HG03064 (cell line): Measurements from ENCODE around the gene ADAMTS13.

Experiments used
- ATAC-seq: cut with Tn5 transposase; IDR thresholded peaks from one replicate; pipeline ENCODE4 v1.9.1; 2021; ENCODE audit warnings: low read depth; ENCODE audit not compliant: unreplicated experiment

Gene ADAMTS13

DNA sequence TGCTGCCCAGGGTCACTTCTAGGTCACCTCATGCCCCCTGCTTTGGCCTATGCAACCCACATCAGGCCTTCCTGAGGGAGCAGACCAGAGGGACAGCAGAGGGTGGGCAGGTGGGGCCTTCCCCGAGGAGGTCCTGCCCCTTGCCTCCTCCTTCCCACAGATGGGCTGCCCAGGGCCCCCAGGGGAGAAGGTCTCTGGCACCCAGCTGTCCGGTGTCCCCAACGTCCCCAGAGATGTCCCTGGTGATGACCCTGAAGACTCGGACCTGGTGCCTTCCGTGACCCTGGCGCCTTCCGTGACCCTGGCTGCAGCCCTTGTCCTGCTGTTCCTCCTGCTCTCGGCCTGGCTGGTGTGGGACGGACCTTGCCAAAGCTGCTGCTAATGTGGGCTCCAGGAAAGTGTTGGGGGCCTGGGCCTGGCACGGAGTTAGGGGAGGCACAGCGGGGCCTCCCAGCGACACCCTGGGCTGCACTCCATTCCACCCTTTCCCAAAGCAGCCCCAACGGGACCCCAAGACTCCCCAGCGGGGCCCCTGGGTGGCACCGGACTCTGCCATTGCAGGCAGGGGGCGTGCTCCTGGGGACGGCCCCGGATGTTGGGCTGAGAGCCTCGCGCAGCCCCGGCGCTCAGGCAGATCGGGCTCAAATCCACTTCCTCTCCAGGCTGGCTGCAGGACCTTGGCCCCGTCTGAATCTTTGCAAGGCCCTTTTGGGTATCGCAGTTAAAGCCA lies 63.5 kb downstream of the ADAMTS13 start:
- ATAC-seq = no peak

DNA sequence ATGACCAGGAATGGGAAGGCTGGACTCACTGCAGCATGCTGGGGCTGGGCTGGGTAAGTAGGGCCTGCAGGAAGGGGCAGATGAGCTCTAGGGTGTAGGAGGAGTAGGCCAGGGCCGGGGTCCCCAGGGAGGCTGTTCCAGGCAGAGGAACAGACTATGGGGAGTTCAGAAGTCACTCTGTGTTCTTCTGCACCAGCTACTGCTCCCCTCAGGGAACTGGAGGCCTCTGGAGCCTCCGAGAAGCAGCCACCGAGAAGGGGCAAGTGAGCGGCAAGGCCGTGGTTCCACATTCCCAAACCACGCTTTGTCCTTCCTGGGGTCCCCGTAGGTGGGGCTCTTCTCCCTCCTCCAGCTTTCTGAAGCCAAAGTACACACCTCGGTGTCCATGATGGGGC lies 65.2 kb downstream of the ADAMTS13 start:
- no peak for ATAC-seq

DNA sequence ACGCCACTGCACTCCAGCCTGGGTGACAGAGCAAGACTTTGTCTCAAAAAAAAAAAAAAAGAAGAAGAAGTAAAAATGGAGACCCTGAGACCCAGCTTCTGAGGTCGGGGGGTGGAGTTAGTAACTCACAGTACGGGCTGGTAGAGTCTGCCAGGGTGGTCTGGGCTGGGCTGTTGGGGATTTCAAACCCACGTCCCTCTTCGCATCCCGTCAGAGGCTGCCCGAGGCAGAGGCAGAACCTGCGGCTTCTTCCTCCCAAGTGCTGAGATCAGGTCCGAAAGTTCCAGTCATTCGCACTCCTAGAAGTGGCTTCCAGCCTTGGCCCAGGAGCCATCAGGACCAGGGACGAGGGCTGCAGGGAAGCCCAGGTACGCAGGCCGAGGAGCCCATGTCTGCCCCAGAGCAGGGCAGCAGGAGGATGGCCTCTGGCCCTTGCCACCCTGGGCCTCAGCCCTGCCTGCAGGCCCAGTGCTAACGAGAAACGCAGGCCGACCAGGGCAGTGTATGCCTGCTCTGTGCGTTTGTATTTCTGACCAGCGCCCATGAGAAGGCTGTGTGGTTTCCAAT lies 66.6 kb downstream of the ADAMTS13 start:
- no peak for ATAC-seq

DNA sequence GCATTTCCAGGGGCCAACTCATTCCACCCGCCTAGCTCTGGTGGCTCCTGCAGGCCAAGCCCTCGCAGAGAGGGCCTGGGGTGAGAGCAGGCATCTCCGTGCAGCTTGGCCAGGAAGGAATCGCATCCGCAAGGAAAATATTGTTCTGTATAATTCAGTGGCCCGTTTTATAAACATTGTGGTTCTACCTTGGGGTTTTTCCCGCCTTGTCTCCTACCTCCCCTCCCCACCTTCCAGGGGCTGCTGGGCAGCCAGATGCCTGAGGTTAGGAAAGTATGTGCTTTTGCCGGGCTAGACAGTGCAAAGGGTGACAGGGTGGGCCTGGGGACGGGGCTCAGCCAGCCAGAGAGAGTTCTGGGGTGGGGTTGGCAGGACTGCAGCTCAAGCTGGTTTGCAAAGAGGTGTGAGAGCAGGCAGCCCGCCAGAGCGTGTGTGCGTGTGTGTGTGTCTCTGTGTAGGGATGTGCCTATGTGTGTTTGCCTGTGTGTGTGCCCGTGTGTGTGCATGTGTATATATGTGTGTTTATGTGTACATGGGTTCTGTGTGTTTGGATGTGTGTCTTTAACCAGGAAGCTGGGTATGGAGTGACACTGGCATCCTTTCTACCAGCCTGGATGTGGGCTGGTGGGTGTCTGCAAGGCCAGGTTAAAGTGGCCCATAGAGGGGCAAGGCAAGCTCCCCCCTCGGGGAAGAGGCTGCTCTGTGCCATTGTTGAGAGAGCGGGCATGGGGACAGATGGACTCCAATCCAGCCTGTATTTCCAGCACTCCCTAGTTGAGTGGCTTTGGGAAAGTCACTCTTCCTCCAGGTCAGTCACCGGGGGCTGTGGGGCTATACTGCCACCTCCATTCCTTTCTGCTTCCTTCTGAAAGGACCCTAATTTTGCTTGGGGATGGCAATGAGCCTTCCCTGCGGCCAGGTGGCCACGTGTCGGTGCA lies 67.4 kb downstream of the ADAMTS13 start:
- no peak for ATAC-seq

DNA sequence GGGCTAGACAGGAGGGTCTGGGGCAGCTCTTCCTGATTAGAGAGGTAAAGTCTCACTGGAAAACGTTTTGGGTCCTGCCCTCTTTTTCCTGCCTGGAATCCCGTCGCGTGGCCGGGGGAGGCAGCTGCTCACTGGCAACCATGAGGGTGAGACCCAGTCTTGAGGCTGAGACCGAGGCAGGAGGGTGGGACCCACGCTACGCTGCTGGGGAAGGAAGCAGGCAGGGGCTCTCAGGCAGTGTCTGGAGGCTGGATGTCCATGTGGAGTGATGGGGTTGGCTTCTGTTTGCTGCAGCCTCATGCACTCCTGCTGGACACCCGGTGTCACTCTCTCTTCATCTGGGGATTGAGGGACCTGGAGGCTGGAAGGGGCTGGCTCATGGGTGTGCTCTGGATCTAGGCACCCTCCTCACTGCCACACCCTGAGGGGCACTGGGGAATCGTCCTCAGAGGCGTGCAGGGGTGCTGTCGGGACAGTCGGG lies 68.1 kb downstream of the ADAMTS13 start:
- ATAC-seq = no peak

DNA sequence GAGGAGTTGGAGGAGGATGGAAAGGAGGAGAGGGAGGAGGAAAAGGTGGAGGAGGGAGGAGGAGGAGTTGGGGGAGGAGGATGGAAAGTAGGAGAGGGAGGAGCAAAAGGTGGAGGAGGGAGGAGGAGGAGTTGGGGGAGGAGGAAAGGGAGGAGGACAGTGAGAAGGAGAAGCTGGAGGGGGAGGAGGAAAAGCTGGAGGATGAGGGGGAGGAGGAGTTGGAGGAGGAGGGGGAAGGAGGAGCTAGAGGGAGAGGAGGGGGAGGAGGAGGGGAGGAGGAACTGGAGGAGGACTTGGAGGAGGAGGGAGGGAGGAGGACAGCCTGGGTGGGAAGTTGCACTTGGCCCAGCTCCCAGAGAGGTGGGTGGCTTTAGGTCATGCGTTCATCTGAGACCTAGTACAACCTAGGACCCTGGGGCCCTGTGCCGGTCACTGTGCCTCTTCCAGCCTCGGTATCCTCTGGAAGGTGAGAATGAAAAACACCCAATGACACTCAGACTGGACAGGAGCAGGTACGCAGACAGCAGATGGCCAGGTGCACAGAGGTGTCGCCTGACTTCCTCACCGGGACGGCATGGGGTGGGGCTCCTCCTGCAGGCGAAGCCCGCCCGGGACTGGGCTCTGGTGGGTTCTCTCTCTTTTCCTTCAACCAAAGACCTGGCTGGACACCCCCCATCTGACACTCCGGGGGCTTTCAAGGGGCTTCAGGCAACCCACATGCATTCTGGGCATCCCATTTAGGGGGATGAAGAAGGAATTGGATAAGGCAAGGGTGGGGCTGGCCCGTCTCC lies 68.9 kb downstream of the ADAMTS13 start:
- no peak for ATAC-seq

DNA sequence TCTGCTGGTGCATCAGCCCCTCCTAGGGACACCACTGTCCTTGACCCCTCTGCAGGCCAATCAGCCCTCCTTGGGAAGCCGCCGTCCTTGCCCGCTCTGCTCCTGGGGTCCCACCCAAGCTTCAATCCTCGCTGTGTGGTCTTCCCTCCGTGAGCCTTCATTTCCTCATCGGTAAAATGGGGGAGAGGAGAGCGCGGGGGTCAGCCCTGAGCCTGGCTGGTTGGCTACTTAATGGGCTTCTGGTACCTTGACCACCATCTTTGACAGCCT lies 69.4 kb downstream of the ADAMTS13 start:
- no peak for ATAC-seq

DNA sequence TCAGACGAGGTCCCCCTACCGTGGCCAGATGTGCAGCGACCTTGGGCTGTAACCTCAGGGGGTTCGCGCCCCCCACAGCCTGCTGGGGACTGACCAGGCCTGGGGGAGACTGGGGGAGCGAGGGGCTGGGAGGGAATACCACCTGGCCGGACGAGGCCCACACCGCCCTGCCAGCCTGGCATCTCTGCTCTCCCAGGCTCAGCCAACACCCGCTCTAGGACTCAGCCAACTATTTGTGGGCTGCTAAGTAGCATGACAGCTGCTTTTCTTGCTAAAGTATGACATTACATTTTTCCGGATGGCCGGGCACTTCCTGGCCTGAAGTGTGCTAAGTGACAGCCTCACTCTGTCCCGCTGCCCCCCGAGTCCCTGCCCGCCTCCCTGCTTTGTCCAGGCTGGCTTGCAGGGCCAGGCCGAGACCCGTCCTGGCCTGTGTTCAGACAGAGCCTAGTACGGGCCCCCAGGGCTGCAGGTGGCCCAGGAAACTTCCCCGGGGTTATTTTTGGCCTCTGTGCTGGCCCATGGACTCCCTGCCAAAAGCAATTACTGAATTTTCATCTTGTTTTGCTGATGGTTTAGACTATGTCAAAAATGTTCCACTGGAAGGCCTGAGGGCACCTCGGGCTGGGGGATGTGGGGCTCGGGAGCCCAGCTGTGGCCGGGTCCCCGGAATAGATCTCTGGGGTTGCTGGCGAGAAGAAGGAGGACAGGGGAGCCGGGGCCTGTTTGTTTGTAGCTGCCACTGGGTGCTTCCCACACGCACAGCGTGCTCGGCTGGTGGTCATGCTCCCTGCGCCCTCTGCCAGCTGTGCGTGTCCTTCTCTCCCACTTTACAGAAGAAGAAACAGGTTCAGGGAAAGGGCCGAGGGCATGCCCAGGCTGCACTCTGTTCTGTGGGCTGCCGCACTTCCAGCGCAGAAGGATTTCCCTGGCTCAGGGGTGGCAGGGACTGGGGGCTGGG lies 70.2 kb downstream of the ADAMTS13 start:
- no peak for ATAC-seq

DNA sequence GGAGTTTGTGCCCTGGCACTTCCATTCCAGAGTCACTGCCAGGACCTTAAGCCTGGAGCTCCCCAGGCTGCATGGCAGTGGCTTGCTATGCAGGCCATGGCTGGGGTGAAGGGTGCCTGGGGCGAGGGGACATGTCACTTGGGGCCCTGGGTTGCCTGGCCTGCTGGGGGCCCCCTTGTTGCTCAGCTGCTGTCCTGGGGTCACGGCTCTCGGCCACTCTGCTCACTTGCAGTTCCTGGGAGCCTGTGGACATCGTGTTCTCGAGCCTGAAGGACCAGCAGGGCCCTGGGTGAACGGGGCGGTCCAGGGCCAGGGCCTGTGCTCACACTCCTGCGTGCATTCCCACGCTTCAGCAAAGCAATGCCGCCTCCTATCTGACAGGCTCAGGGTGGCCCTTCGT lies 71.3 kb downstream of the ADAMTS13 start:
- ATAC-seq = no peak

DNA sequence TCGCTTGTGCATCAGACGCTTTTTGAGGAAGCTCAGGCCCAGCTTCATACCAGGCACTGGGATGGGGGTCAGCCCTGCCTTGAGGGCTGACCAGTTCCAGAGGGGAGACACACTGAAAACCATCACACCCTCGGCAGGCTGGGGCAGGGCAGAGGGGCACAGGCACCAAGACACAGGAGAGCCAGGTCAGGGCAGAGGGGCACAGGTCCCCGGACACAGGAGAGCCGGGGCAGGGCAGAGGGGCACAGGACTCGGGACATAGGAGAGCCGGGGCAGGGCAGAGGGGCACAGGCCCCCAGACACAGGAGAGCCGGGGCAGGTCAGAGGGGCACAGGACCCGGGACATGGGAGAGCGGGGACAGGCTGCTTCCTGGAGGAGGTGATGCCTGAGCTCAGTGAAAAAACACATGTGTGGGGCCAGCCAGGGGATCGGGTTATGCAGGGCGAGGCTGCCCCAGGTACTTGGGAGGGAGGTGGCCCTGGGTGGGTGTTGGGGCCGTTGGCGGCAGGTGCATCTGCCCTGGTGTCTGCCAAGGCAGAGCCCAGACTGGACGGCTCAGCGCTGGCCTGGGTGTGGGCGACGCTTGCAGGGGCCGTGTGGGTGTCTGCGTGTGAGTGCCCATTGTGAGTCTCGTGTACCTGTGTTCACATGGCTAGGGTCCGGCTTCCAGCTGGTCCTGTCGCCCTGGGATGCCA lies 71.8 kb downstream of the ADAMTS13 start:
- ATAC-seq = no peak

DNA sequence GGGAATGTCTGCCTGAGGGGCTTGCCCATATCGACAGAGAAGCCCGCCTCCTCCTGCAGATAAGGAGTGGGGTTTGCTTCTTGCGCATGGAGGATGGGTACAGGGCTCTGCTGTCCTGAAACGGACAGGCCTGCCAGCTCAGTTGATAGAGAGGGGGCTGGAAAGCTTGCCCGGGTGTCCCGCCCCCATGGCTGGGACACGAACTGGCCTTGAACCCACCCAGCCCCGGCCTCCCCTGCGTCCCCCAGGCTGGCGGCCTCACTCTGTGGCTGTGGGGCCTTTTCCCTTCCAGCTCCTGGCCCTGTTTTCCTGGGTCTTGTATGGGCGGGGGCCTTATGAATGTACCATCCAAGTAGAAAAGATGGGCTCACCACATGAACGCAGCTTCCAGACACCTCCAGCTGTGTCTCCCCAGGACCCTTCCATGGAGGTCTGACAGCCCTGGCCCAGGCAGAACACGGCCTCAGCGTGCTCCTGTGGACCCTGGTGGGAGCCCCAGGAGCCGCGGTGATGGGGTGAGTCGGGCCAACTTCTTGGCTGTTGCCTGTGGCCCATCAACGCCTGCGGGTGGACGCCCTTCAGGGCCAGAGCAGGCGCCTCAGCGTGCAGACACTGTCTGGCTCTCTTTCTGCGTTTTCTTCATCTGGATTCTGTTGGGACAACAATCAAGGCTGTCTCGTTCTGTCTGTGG lies 72.6 kb downstream of the ADAMTS13 start:
- ATAC-seq = no peak

DNA sequence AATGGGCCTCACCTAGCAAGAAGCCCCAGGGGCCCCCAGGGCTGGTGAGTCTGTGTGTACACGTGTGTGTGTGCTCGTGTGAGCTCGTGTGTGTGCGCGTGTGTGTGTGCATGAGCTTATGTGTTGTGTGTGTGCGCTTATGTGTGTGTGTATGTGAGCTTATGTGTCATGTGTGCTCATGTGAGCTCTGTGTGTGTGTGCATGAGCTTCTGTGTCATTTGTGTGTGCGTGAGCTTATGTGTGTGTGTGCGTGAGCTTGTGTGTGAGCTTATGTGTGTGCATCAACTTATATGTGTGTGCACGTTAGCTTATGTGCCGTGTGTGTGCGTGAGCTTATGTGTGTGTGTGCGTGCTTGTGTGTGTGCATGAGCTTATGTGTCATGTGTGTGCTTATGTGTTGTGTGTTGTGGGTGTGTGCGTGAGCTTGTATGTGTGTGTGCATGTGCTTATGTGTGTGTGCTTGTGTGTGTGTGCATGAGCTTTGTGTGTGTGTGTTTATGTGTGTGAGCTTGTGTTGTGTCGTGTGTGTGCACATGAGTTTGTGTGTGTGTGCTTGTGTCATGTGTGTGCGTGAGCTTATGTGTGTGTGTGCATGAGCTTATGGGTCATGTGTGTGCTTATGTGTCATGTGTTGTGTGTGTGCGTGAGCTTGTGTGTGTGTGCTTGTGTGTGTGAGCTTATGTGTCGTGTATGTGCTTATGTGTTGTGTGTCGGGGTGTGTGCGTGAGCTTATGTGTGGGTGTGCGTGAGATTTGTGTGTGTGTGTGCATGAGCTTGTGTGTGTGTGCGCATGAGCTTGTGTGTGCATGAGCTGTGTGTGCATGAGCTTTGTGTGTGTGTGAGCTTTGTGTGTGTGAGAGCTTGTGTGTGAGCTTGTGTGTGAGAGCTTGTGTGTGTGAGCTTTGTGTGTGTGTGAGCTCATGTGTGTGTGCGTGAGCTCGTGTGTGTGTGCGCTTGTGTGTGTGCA lies 73.4 kb downstream of the ADAMTS13 start:
- no peak for ATAC-seq

DNA sequence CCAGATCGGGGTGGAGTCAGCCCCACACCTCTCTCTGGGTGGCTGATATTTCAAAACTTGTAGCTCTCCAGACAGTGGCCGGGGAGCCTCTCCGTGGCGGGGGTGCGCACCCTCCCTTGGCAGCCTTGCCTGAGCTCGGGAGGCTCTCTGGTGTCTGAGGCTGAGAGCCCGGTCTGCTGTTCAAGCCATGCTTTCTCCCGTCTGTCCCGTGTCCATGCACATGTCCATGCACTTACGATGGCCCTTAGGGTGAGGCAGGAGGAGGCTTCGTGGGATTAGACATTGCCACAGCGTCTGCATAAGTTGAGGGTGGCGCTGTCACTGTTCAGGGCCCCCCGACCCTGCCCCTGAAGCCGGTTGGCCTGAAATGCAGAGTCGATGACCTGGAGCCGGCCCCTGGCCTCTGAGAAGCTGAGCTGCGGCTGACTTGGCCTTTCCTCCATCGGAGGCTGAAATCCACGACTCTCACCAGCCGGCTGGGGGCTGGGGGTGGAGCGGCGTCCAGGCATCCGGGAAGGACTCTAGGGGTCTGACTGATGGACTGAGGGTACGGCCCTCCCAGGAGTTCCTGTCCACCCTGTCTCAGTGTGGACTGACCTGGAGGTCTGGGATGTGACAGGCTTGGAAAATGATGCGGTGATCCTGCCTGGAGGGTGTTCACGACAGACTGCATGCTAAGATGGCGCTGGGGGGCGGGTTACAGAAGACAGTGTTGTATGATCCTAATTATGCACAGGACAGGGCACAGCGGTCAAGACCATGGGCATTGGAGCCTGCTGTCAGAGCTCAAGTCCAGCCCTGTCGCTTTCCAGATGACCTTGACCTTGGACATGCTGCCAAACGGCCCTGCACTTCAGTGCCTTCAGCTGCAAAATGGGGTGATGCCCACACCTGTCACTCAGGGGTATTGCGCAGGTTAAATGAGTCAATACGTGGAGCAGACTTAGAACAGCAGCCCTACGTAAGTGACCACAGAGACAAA lies 75.0 kb downstream of the ADAMTS13 start:
- ATAC-seq = no peak

DNA sequence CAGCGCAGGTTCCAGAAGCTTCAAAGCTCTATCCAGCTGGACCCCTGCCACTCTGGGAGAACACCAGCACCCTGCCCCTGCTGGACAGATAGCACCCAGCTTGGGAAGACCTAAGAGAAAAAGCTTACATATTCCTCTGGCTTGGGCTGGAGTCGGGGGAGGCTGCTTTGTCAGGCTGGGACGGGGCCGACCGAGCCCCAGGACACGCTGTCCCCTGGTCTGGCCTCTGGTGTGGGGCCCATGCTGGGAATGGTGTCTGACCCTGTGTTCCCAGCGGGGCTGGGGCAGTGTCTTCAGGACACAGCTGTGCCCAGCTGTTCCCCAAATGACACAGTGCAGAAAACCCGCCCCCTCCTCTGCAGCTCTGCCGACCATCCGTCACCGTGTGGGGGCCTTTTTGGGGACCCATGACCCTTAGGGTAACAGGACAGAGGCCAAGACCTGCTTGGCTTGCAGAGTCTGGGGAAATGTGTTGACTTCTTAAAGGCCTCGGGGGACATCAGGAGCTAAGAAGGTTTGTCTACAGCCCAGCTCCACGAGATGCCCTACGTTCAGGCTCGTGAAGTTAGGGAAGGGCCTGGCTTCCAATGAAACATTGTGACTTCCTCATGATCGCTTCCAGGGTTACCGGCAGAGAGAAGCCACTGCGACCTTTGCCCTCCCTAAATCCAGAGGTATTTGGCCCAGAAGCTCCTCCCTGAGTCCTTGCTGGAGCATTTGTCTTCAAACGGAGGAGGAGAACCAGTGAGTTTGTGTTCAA lies 77.1 kb downstream of the ADAMTS13 start:
- ATAC-seq = no peak

DNA sequence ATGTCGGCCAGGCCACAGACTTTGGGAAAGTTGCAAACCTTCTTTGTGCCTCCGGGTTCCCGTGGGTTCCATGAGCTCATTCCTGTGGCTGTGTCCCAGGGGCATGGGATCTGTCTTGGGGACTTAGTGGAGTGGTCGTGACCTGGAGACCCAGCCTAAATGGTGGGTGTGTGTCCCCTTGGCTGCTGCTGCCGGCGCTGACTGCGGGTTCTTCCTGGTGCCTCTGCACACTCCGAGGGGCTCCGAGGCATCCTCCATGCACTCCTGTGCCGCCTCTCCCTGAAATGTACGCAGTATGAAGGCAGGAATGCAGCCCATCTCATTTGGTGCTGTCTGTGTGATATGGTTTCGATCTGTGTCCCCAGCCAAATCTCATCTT lies 77.7 kb downstream of the ADAMTS13 start:
- no peak for ATAC-seq

DNA sequence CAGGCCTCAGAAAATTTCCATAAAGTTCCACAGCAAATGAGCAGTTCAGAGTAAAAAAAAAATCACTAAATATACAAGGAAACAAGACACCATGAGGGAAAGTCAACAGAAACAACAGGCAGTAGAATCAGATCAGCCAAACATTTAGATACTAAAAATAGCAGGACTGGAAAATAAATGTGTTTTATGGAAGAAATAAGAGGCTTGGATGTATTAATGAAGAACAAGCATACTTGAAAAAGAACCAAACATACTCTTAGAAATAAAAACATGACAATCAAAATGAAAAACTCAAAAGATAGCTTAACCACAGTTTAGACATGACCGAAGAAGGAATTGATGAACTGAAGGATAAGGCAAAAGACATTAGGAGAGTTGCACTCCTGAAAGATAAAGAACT lies 79.9 kb downstream of the ADAMTS13 start:
- no peak for ATAC-seq
